Kasumi-1 (cell line): Measurements from ENCODE around the gene FGA.

Source experiments
- DNase-seq, 2 experiments: peaks; one replicate each; lab custom pipeline; 2025; lab: John Stamatoyannopoulos, UW

FGA gene

GRCh38 chr4:154590329-154591006 is at the start of gene FGA:
FGA (minus strand) TSS chr4:154590742; CDS start chr4:154590687, 55 bp downstream.
- DNase-seq, result no peak

GRCh38 chr4:154634058-154634457 is 43.5 kb upstream of the FGA start:
- no peak for DNase-seq

- no peak for DNase-seq
Measured at GRCh38 chr4:154631828-154632227, 41.3 kb upstream of the FGA start.

- DNase-seq, result no peak
Measured at GRCh38 chr4:154630324-154630723, 39.8 kb upstream of the FGA start.

GRCh38 chr4:154626793-154627484 is 36.4 kb upstream of the FGA start:
- peak; percentile 70 to 74 for DNase-seq

- DNase-seq, result no peak
Measured at GRCh38 chr4:154625971-154626370, 35.4 kb upstream of the FGA start.

GRCh38 chr4:154623995-154624394 is 33.5 kb upstream of the FGA start:
- no peak for DNase-seq

GRCh38 chr4:154623436-154623835 is 32.9 kb upstream of the FGA start:
- DNase-seq, result no peak

- DNase-seq, result peak; percentile 62 to 70
Measured at GRCh38 chr4:154622598-154622997, 32.1 kb upstream of the FGA start.

GRCh38 chr4:154620111-154620510 is 29.6 kb upstream of the FGA start:
- DNase-seq, result no peak

- DNase-seq, result peak; percentile 64 to 76
Measured at GRCh38 chr4:154618708-154619315, 28.3 kb upstream of the FGA start.

GRCh38 chr4:154617820-154618317 is 27.3 kb upstream of the FGA start:
- no peak for DNase-seq

GRCh38 chr4:154616731-154617130 is 26.2 kb upstream of the FGA start:
- no peak for DNase-seq

GRCh38 chr4:154616287-154616686 is 25.7 kb upstream of the FGA start:
- DNase-seq, result no peak

- no peak for DNase-seq
Measured at GRCh38 chr4:154615211-154615610, 24.7 kb upstream of the FGA start.

GRCh38 chr4:154614306-154614705 is 23.8 kb upstream of the FGA start:
- no peak for DNase-seq

- no peak for DNase-seq
Measured at GRCh38 chr4:154612472-154613414, 22.2 kb upstream of the FGA start, which contains the start of gene FGG. FGG (minus strand) TSS chr4:154612656; CDS start chr4:154612609, 47 bp downstream.

- no peak for DNase-seq
Measured at GRCh38 chr4:154611833-154612232, 21.3 kb upstream of the FGA start.

GRCh38 chr4:154610582-154610981 is 20.0 kb upstream of the FGA start:
- peak; percentile 49 to 63 for DNase-seq

GRCh38 chr4:154609532-154609931 is 19.0 kb upstream of the FGA start:
- DNase-seq, result no peak

- no peak for DNase-seq
Measured at GRCh38 chr4:154608361-154609252, 18.1 kb upstream of the FGA start.
